Measurements from ENCODE around the gene LRCH4. TPM values are rescaled to one million over a fixed set of nuclear protein-coding genes. Genes with fewer than 3 reads are reported as not detected.

Gene LRCH4
- total and polyA plus RNA-seq, 8 donors = 42.3 to 86.5 (median 57.9) TPM

DNA sequence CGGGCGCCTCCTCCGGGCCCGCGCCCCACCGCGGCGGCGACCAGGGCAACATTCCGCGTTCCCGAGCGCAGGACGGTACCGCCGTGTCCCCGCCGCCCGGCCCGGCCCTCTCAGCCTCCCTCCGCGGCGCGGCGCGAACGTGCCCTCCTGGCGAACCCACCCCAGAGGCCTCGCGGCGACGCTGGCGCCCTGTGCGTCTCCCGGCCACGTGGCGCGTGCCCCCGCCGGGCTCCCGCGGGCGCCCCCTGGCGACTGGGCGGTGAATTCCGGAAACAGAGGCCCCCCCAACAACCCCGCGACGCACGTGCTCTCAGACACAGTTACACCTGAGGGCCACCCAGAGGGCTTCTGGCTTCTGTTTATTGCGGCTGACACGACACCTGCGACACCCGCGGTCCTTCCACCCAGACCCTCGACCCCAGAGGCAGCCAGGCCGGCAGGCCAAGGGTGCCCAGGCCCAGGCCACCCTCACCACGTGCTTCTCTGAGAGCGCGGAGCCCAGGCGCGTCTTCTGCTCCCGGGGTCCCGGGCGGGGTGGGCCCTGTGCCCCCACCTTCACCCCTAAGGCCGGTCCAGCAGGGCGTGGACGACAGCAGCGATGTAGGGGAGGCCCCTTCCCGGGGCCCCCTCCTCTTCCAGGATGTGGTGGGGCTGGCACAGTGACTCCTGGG, 12.1 kb downstream of the LRCH4 start, which contains the start of gene SAP25:
SAP25 (minus strand) TSS at position 210 of the 671 bp plus-strand sequence; CDS start at position 52, 158 bp downstream.
- H3K36me3 ChIP-seq = peaks cover 0 to 71% of the 10 kb centered on the region in 2 donors
- H3K9me3 ChIP-seq = no peaks in the 10 kb centered on the region
- peaks cover 0 to 15% of the 10 kb centered on the region in 2 donors for H3K27me3 ChIP-seq
- ATAC-seq = no peak
- peaks cover 12 to 32% of the 10 kb centered on the region in 2 donors for H3K4me1 ChIP-seq
- intact Hi-C loops (cut with DNase I) = no loop called here
- peak in 1 of 4 donors; percentile 77 for DNase-seq
- TF ChIP-seq, protein P1, sequence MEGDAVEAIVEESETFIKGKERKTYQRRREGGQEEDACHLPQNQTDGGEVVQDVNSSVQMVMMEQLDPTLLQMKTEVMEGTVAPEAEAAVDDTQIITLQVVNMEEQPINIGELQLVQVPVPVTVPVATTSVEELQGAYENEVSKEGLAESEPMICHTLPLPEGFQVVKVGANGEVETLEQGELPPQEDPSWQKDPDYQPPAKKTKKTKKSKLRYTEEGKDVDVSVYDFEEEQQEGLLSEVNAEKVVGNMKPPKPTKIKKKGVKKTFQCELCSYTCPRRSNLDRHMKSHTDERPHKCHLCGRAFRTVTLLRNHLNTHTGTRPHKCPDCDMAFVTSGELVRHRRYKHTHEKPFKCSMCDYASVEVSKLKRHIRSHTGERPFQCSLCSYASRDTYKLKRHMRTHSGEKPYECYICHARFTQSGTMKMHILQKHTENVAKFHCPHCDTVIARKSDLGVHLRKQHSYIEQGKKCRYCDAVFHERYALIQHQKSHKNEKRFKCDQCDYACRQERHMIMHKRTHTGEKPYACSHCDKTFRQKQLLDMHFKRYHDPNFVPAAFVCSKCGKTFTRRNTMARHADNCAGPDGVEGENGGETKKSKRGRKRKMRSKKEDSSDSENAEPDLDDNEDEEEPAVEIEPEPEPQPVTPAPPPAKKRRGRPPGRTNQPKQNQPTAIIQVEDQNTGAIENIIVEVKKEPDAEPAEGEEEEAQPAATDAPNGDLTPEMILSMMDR (IDR thresholded peaks at IDR 0.05) = no peak
- H3K4me3 ChIP-seq = no peak within 1 kb of the TSS
- H3K27ac ChIP-seq = no peak within 1 kb of the TSS

DNA sequence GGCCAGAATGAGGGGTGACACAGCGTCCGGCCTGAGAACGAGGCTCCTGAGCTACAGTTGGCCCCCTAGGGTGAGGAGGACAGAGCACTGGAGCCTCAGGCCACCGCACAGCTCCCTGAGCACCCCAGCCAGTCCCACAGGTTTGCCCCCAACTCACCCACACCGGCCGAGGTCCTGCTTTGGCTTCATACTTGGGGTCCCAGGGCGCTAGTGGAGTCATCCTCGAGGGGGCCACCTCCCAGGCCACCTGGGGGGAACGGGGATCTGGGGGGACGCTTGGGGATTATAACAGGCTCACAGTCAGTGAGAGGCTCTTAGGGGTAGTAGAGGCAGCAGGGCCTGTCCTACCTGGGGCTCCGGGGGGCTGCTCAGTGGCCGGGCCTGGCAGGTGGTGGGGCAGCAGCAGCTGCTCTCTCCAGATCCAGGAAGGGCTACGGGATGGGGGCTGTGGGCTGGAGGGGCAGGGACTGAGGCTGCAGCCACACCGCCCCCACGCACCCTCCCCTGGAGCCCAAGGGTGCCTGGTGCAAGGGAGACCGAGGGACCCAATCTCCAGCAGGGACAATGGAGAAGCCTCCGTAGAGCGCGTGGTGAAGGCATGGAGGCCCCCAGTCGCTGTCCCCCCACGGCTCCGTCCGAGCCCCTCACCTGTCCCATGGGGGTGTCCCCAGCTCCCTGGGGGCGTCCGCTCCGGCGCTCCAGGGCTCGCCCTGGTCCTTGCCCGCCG, 12.8 kb downstream of the LRCH4 start:
- H3K27me3 ChIP-seq = peaks cover 0 to 15% of the 10 kb centered on the region in 2 donors
- DNase-seq (no peak), ATAC-seq (no peak)
- H3K4me1 ChIP-seq = peaks cover 12 to 32% of the 10 kb centered on the region in 2 donors
- H3K9me3 ChIP-seq = no peaks in the 10 kb centered on the region
- H3K36me3 ChIP-seq = peaks cover 0 to 64% of the 10 kb centered on the region in 2 donors
- TF ChIP-seq, protein P1 (IDR thresholded peaks at IDR 0.05) = no peak
- intact Hi-C loops (cut with DNase I) = no loop called here
- no peak overlapping the region for H3K27ac ChIP-seq
- no peak overlapping the region for H3K4me3 ChIP-seq

DNA sequence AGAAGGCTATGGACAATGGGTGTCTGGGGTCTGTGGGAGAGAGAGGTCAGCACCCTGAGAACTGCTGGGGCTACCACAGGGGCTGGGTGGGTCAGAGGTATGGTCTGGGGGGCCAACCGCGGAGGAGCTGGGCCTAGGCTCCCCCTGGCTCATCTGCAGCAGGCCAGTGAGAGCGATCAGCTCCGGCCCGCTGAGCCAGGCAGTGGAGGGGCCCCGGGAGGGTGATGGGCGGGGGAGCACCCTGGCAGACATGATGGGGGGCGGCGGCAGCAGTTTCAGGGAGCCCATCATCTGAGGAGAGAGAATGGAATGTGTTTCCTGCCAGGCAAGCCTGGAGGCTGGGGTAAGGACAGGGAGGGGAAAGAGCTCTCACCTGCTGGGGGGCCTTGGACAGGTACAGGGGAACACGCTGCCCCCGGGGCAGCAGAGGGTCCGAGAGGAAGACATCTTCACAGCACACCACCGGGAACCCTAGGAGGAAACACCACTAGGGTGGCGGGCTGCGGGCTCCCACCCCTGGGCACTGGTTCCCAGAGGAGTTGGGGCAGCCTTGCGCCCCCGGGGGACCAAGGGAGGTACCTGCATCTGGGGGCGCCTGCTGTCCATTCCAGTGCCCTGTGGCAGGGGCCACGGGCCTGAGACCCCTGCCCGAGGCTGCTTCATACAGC, 13.5 kb downstream of the LRCH4 start:
- Histone ChIP-seq H3K27ac (no peak overlapping the region), H3K36me3 (peaks cover 0 to 57% of the 10 kb centered on the region in 2 donors), H3K27me3 (peaks cover 0 to 15% of the 10 kb centered on the region in 2 donors), H3K9me3 (no peaks in the 10 kb centered on the region), H3K4me3 (no peak overlapping the region), H3K4me1 (peaks cover 12 to 32% of the 10 kb centered on the region in 2 donors)
- TF ChIP-seq, protein P1 (IDR thresholded peaks at IDR 0.05) = no peak
- no peak for ATAC-seq
- intact Hi-C loops (cut with DNase I) = no loop called here
- no peak for DNase-seq

DNA sequence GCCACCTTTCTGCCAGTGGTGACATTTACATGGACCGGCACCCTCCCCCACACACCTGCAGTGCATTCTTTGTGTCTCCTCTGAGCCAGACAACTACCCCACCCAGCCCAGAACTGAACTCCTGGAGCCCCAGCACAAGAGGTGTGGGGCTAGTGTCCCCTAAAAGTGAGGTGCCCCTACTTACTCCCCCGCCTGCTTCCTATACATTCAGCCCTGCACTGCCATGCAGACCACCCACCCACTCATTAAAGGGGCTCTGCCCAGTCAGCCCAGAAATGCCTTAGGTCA, 14.2 kb downstream of the LRCH4 start:
- intact Hi-C loops (cut with DNase I) = no loop called here
- peaks cover 0 to 15% of the 10 kb centered on the region in 2 donors for H3K27me3 ChIP-seq
- TF ChIP-seq, protein P1 (IDR thresholded peaks at IDR 0.05) = no peak
- ATAC-seq (no peak), DNase-seq (peak in 1 of 4 donors; percentile 14)
- no peak overlapping the region for H3K27ac ChIP-seq
- H3K4me1 ChIP-seq = peaks cover 12 to 32% of the 10 kb centered on the region in 2 donors
- H3K36me3 ChIP-seq = peaks cover 0 to 51% of the 10 kb centered on the region in 2 donors
- no peak overlapping the region for H3K4me3 ChIP-seq
- no peaks in the 10 kb centered on the region for H3K9me3 ChIP-seq

Data from left lung (tissue), 10 donors.